ENCODE data around the gene SCUBE1. TPM values are rescaled to one million over a fixed set of nuclear protein-coding genes. Genes with fewer than 3 reads are reported as not detected.

The SCUBE1 gene
- total RNA-seq, 2 experiments from 2014 or later: 0.03 TPM; not detected in 1

- peak; percentile 79 for DNase-seq
- Mint-ChIP-seq H3K27ac (peak overlapping the region; percentile 93), H3K4me1 (ENCODE audit: low read depth) (peaks cover 37% of the 10 kb centered on the region), H3K4me3 (peak overlapping the region; percentile 72), H3K36me3 (ENCODE audit: low read depth) (no peaks in the 10 kb centered on the region), H3K27me3 (ENCODE audit: low read depth) (peaks cover 3% of the 10 kb centered on the region), H3K9me3 (ENCODE audit: insufficient read depth) (no peaks in the 10 kb centered on the region)
- peak; percentile 76 for ATAC-seq
- POLR2A ChIA-PET: interaction anchor here (0.5 to 2.9 kb wide), 4 partner anchors 10 to 1470 kb away, joined by 3 to 11 read pairs (median 3); no protein-coding TSS in a partner anchor
- CTCF ChIA-PET: interaction anchor here (3.6 to 5.1 kb wide), 3 partner anchors 11 to 83 kb away, joined by 24 to 41 read pairs (median 35); no protein-coding TSS in a partner anchor
These were observed 80.1 kb downstream of the SCUBE1 start for GRCh38 chr22:43262990-43263644.

GRCh38 chr22:43260331-43261231, 82.6 kb downstream of the SCUBE1 start:
- ATAC-seq: no peak
- H3K27ac Mint-ChIP-seq: no peak overlapping the region
- H3K9me3 Mint-ChIP-seq (ENCODE audit: insufficient read depth): no peaks in the 10 kb centered on the region
- peaks cover 56% of the 10 kb centered on the region for H3K4me1 Mint-ChIP-seq (ENCODE audit: low read depth)
- no peaks in the 10 kb centered on the region for H3K36me3 Mint-ChIP-seq (ENCODE audit: low read depth)
- H3K27me3 Mint-ChIP-seq (ENCODE audit: low read depth): peaks cover 9% of the 10 kb centered on the region
- ChIA-PET POLR2A (interaction anchor here (0.6 to 1.3 kb wide), 2 partner anchors 357 to 646 kb away, joined by 3 to 4 read pairs; partner anchors contain the start of gene POLDIP3), CTCF (interaction anchor here (0.7 to 2.1 kb wide), 5 partner anchors 9 to 128 kb away, joined by 4 to 9 read pairs (median 5); no protein-coding TSS in a partner anchor)
- DNase-seq: no peak
- no peak overlapping the region for H3K4me3 Mint-ChIP-seq

- DNase-seq (no peak), ATAC-seq (no peak)
- Mint-ChIP-seq H3K9me3 (ENCODE audit: insufficient read depth) (no peaks in the 10 kb centered on the region), H3K4me3 (no peak overlapping the region), H3K4me1 (ENCODE audit: low read depth) (peaks cover 31% of the 10 kb centered on the region), H3K27me3 (ENCODE audit: low read depth) (peaks cover 11% of the 10 kb centered on the region), H3K27ac (no peak overlapping the region), H3K36me3 (ENCODE audit: low read depth) (no peaks in the 10 kb centered on the region)
- ChIA-PET CTCF (interaction anchor here (1.2 to 2.0 kb wide), 2 partner anchors 16 to 26 kb away, joined by 5 to 7 read pairs; no protein-coding TSS in a partner anchor), POLR2A (interaction anchor here (0.6 kb wide), 1 partner anchor 86 kb away, joined by 3 read pairs; no protein-coding TSS in a partner anchor)
These were observed 85.2 kb downstream of the SCUBE1 start for GRCh38 chr22:43257961-43258360.

GRCh38 chr22:43257549-43257948, 85.6 kb downstream of the SCUBE1 start:
- Mint-ChIP-seq H3K27ac (no peak overlapping the region), H3K27me3 (ENCODE audit: low read depth) (peaks cover 11% of the 10 kb centered on the region), H3K4me1 (ENCODE audit: low read depth) (peaks cover 27% of the 10 kb centered on the region), H3K9me3 (ENCODE audit: insufficient read depth) (no peaks in the 10 kb centered on the region), H3K4me3 (no peak overlapping the region), H3K36me3 (ENCODE audit: low read depth) (no peaks in the 10 kb centered on the region)
- ATAC-seq (no peak), DNase-seq (no peak)
- ChIA-PET POLR2A (interaction anchor here (0.8 kb wide), 1 partner anchor 11 kb away, joined by 5 read pairs; no protein-coding TSS in a partner anchor), CTCF (interaction anchor here (0.7 to 2.0 kb wide), 2 partner anchors 26 to 846 kb away, joined by 3 to 5 read pairs; no protein-coding TSS in a partner anchor)

- no peaks in the 10 kb centered on the region for H3K36me3 Mint-ChIP-seq (ENCODE audit: low read depth)
- peaks cover 11% of the 10 kb centered on the region for H3K27me3 Mint-ChIP-seq (ENCODE audit: low read depth)
- H3K4me1 Mint-ChIP-seq (ENCODE audit: low read depth): peaks cover 22% of the 10 kb centered on the region
- no peak overlapping the region for H3K4me3 Mint-ChIP-seq
- no peaks in the 10 kb centered on the region for H3K9me3 Mint-ChIP-seq (ENCODE audit: insufficient read depth)
- no peak for ATAC-seq
- POLR2A ChIA-PET: interaction anchor here (0.8 kb wide), 1 partner anchor 11 kb away, joined by 5 read pairs; no protein-coding TSS in a partner anchor
- CTCF ChIA-PET: interaction anchor here (0.7 kb wide), 1 partner anchor 845 kb away, joined by 3 read pairs; no protein-coding TSS in a partner anchor
- DNase-seq: no peak
- H3K27ac Mint-ChIP-seq: no peak overlapping the region
These were observed 86.1 kb downstream of the SCUBE1 start for GRCh38 chr22:43256976-43257545.

GRCh38 chr22:43256569-43256968, 86.6 kb downstream of the SCUBE1 start:
- H3K4me3 Mint-ChIP-seq: no peak overlapping the region
- peaks cover 22% of the 10 kb centered on the region for H3K4me1 Mint-ChIP-seq (ENCODE audit: low read depth)
- H3K9me3 Mint-ChIP-seq (ENCODE audit: insufficient read depth): no peaks in the 10 kb centered on the region
- H3K36me3 Mint-ChIP-seq (ENCODE audit: low read depth): no peaks in the 10 kb centered on the region
- POLR2A ChIA-PET: no interaction called here
- H3K27ac Mint-ChIP-seq: no peak overlapping the region
- ATAC-seq (no peak), DNase-seq (no peak)
- CTCF ChIA-PET: no interaction called here
- peaks cover 11% of the 10 kb centered on the region for H3K27me3 Mint-ChIP-seq (ENCODE audit: low read depth)

- H3K27me3 Mint-ChIP-seq (ENCODE audit: low read depth): peaks cover 11% of the 10 kb centered on the region
- CTCF ChIA-PET: interaction anchor here (1.3 to 1.8 kb wide), 2 partner anchors 18 to 91 kb away, joined by 3 to 5 read pairs; no protein-coding TSS in a partner anchor
- no peak for ATAC-seq
These were observed 87.9 kb downstream of the SCUBE1 start for GRCh38 chr22:43255299-43255698.

GRCh38 chr22:43253839-43254238, 89.3 kb downstream of the SCUBE1 start:
- no peak for ATAC-seq
- Mint-ChIP-seq H3K27ac (no peak overlapping the region), H3K4me1 (ENCODE audit: low read depth) (peaks cover 22% of the 10 kb centered on the region), H3K27me3 (ENCODE audit: low read depth) (peaks cover 11% of the 10 kb centered on the region), H3K9me3 (ENCODE audit: insufficient read depth) (no peaks in the 10 kb centered on the region), H3K36me3 (ENCODE audit: low read depth) (no peaks in the 10 kb centered on the region), H3K4me3 (no peak overlapping the region)
- ChIA-PET CTCF (interaction anchor here (1.3 to 1.8 kb wide), 2 partner anchors 20 to 93 kb away, joined by 3 to 5 read pairs; no protein-coding TSS in a partner anchor), POLR2A (no interaction called here)
- DNase-seq: no peak

More at GRCh38 chr22:43255299-43255698, 87.9 kb downstream of the SCUBE1 start:
- POLR2A ChIA-PET: interaction anchor here (1.2 kb wide), 1 partner anchor 9 kb away, joined by 5 read pairs; no protein-coding TSS in a partner anchor
- H3K4me1 Mint-ChIP-seq (ENCODE audit: low read depth): peaks cover 22% of the 10 kb centered on the region
- no peak overlapping the region for H3K4me3 Mint-ChIP-seq
- H3K36me3 Mint-ChIP-seq (ENCODE audit: low read depth): no peaks in the 10 kb centered on the region
- no peak overlapping the region for H3K27ac Mint-ChIP-seq
- H3K9me3 Mint-ChIP-seq (ENCODE audit: insufficient read depth): no peaks in the 10 kb centered on the region
- DNase-seq: no peak

- Mint-ChIP-seq H3K4me1 (ENCODE audit: low read depth) (peaks cover 15% of the 10 kb centered on the region), H3K9me3 (ENCODE audit: insufficient read depth) (no peaks in the 10 kb centered on the region), H3K27ac (no peak overlapping the region), H3K36me3 (ENCODE audit: low read depth) (no peaks in the 10 kb centered on the region), H3K4me3 (no peak overlapping the region), H3K27me3 (ENCODE audit: low read depth) (peaks cover 11% of the 10 kb centered on the region)
- ATAC-seq (no peak), DNase-seq (no peak)
- ChIA-PET CTCF (no interaction called here), POLR2A (no interaction called here)
These were observed 90.9 kb downstream of the SCUBE1 start for GRCh38 chr22:43252319-43252718.

GRCh38 chr22:43249789-43250471, 93.2 kb downstream of the SCUBE1 start:
- DNase-seq (no peak), ATAC-seq (no peak)
- H3K4me3 Mint-ChIP-seq: no peak overlapping the region
- no peak overlapping the region for H3K27ac Mint-ChIP-seq
- no peaks in the 10 kb centered on the region for H3K9me3 Mint-ChIP-seq (ENCODE audit: insufficient read depth)
- H3K36me3 Mint-ChIP-seq (ENCODE audit: low read depth): no peaks in the 10 kb centered on the region
- no peaks in the 10 kb centered on the region for H3K27me3 Mint-ChIP-seq (ENCODE audit: low read depth)
- ChIA-PET CTCF (interaction anchor here (1.4 to 2.8 kb wide), 3 partner anchors 18 to 96 kb away, joined by 5 to 10 read pairs (median 5); no protein-coding TSS in a partner anchor), POLR2A (no interaction called here)
- no peaks in the 10 kb centered on the region for H3K4me1 Mint-ChIP-seq (ENCODE audit: low read depth)
